PC-3 (cell line): ENCODE results near the gene PTPN14. TPM values are rescaled to one million over a fixed set of nuclear protein-coding genes. Genes with fewer than 3 reads are reported as not detected.

Experiments used
- ATAC-seq: fragments of 200-7000 bp; cut with Tn5 transposase; 2 replicates; pipeline ENCODE4 v1.9.1; 2020; ENCODE audit warnings: mild to moderate bottlenecking, moderate library complexity
- BruUV-seq: library from RNA; stranded (reverse); fragments of 400-500 nt; replicated peaks from 2 replicates; lab custom pipeline; 2021; lab: Mats Ljungman, UMichigan
- CTCF ChIA-PET: fragments of 300-600 bp; sonication (Branson Sonifier 250); formaldehyde crosslinking; loops from one replicate; lab custom pipeline; 2022; ENCODE audit warnings: antibody characterized with exemption; lab: Charles Lee
- POLR2A ChIA-PET: fragments of 300-600 bp; sonication (Branson Sonifier 250); formaldehyde crosslinking; loops from one replicate; lab custom pipeline; 2022; ENCODE audit warnings: antibody characterized with exemption; ENCODE audit not compliant: unreplicated experiment; lab: Charles Lee
- DNase-seq: peaks from one replicate; pipeline ENCODE4 v3.0.0-alpha.2; 2015
- H2AFZ ChIP-seq: fragments of 300-600 bp; sonication (generic); 2 replicates; pipeline ENCODE4 v1.6.0; 2016; ENCODE audit warnings: antibody characterized with exemption, low read length
- H3F3A ChIP-seq: fragments of 300-600 bp; sonication (generic); one replicate; pipeline ENCODE4 v1.6.0; 2017; ENCODE audit warnings: antibody characterized with exemption, low read length, control low read depth, mild to moderate bottlenecking; ENCODE audit not compliant: unreplicated experiment
- H3K27ac ChIP-seq: fragments of 300-600 bp; sonication (generic); 2 replicates; pipeline ENCODE4 v1.5.1; 2016; ENCODE audit warnings: mild to moderate bottlenecking, low read length
- H3K27me3 ChIP-seq: fragments of 300-600 bp; sonication (generic); 2 replicates; pipeline ENCODE4 v1.6.1; 2016; ENCODE audit warnings: low read length, mixed read lengths
- H3K36me3 ChIP-seq: fragments of 300-600 bp; sonication (generic); 2 replicates; pipeline ENCODE4 v1.6.1; 2016; ENCODE audit warnings: low read depth, mixed run types, low read length, mixed read lengths
- H3K4me1 ChIP-seq: fragments of 300-600 bp; sonication (generic); 2 replicates; pipeline ENCODE4 v1.5.1; 2016; ENCODE audit warnings: low read length; ENCODE audit not compliant: insufficient read depth
- H3K4me2 ChIP-seq: fragments of 300-600 bp; sonication (generic); 2 replicates; pipeline ENCODE4 v1.6.0; 2016; ENCODE audit warnings: low read length
- H3K4me3 ChIP-seq: fragments of 300-600 bp; sonication (generic); 2 replicates; pipeline ENCODE4 v1.5.1; 2016; ENCODE audit warnings: mild to moderate bottlenecking, low read length, mixed read lengths
- H3K79me2 ChIP-seq: fragments of 300-600 bp; sonication (generic); 2 replicates; pipeline ENCODE4 v1.6.1; 2017; ENCODE audit warnings: low read length, mixed read lengths
- H3K9ac ChIP-seq: fragments of 300-600 bp; sonication (generic); 2 replicates; pipeline ENCODE4 v1.6.0; 2016; ENCODE audit warnings: mild to moderate bottlenecking, low read length
- H3K9me2 ChIP-seq: fragments of 300-600 bp; sonication (generic); replicated peaks from 2 replicates; pipeline ENCODE4 v1.6.1; 2016; ENCODE audit warnings: mixed run types, low read length, mixed read lengths
- H3K9me3 ChIP-seq: fragments of 300-600 bp; sonication (generic); 2 replicates; pipeline ENCODE4 v1.6.1; 2016; ENCODE audit warnings: low read length, mixed read lengths
- H4K20me1 ChIP-seq: fragments of 300-600 bp; sonication (generic); 2 replicates; pipeline ENCODE4 v1.6.1; 2016; ENCODE audit warnings: low read length, mixed read lengths
- EZH2 ChIP-seq: fragments of 300-600 bp; sonication (generic); IDR thresholded peaks from one replicate; pipeline ENCODE4 v1.6.1; 2017; ENCODE audit warnings: antibody characterized with exemption, mild to moderate bottlenecking, low read length; ENCODE audit not compliant: unreplicated experiment
- EZH2phosphoT487 ChIP-seq: fragments of 300-600 bp; sonication (generic); IDR thresholded peaks from 2 replicates; pipeline ENCODE4 v1.6.1; 2018; ENCODE audit warnings: mild to moderate bottlenecking, antibody characterized with exemption, low read length, borderline replicate concordance
- intact Hi-C: fragments of 100-400 bp; cut with micrococcal nuclease; formaldehyde crosslinking; loops from 2 replicates; pipeline ENCODE4 v1.9.0; 2023
- total RNA-seq: library from RNA; depleted of rRNA; stranded (reverse); fragments of >200 nt; gene quantifications from 2 replicates; pipeline ENCODE4 v1.2.3, GENCODE V29; 2014
- TF ChIP-seq, protein P1 (sequence below): fragments of 300-600 bp; sonication (generic); conservative IDR thresholded peaks from 2 replicates; pipeline ENCODE4 v1.5.1; 2017; ENCODE audit warnings: antibody characterized with exemption, low read depth, mild to moderate bottlenecking, low read length

The PTPN14 gene
- total RNA-seq, 1 experiment from 2014 or later: 12.6 TPM

DNA sequence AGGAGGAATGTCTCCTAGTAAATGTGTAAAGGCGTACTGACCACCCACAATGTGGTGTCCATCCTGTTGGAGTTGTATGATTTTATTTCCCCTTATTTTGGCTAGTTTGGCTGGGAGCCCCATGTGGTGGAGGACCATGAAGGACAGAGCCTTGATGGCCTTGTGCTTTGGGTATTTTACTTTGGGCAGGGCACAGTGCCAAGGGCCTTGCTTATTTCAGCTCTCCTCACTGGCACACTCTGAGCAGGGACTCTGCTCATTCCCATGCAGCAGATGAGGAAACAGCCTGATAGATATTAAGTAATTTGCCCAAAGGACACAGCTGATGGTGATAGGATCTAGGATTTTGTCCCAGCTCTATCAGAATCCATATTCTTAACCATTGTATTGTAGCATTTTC lies 220.2 kb downstream of the PTPN14 start:
- H3K4me3 ChIP-seq: no peak overlapping the region
- peaks cover 4% of the 10 kb centered on the region for H3K4me1 ChIP-seq
- TF ChIP-seq EZH2: no peak
- TF ChIP-seq, protein P1, sequence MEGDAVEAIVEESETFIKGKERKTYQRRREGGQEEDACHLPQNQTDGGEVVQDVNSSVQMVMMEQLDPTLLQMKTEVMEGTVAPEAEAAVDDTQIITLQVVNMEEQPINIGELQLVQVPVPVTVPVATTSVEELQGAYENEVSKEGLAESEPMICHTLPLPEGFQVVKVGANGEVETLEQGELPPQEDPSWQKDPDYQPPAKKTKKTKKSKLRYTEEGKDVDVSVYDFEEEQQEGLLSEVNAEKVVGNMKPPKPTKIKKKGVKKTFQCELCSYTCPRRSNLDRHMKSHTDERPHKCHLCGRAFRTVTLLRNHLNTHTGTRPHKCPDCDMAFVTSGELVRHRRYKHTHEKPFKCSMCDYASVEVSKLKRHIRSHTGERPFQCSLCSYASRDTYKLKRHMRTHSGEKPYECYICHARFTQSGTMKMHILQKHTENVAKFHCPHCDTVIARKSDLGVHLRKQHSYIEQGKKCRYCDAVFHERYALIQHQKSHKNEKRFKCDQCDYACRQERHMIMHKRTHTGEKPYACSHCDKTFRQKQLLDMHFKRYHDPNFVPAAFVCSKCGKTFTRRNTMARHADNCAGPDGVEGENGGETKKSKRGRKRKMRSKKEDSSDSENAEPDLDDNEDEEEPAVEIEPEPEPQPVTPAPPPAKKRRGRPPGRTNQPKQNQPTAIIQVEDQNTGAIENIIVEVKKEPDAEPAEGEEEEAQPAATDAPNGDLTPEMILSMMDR: no peak
- TF ChIP-seq EZH2phosphoT487: no peak
- no peak overlapping the region for H3K27ac ChIP-seq
- H2AFZ ChIP-seq: no peak overlapping the region
- H3K4me2 ChIP-seq: no peak overlapping the region
- no peaks in the 10 kb centered on the region for H3K9me2 ChIP-seq
- peaks cover 16% of the 10 kb centered on the region; the same call in 1 of the 2 replicates for H3K36me3 ChIP-seq
- DNase-seq (no peak), ATAC-seq (no peak)
- no peaks in the 10 kb centered on the region for H3K9me3 ChIP-seq
- no peaks in the 10 kb centered on the region for H4K20me1 ChIP-seq
- ChIA-PET POLR2A (interaction anchor here (1.0 kb wide), 1 partner anchor 220 kb away, joined by 7 read pairs; the partner anchor contains the start of gene PTPN14), CTCF (interaction anchor here (0.6 to 3.3 kb wide), 20 partner anchors 14 to 1195 kb away, joined by 3 to 46 read pairs (median 4); no protein-coding TSS in a partner anchor)
- no peak overlapping the region for H3K9ac ChIP-seq
- intact Hi-C loops: loop anchor here (5.0 kb wide), 1 partner anchor 221 kb away; the partner anchor contains the start of gene PTPN14
- no peaks in the 10 kb centered on the region for H3K27me3 ChIP-seq
- no TSS peak for BruUV-seq
- no peaks in the 10 kb centered on the region for H3K79me2 ChIP-seq
- H3F3A ChIP-seq: no peaks in the 10 kb centered on the region

DNA sequence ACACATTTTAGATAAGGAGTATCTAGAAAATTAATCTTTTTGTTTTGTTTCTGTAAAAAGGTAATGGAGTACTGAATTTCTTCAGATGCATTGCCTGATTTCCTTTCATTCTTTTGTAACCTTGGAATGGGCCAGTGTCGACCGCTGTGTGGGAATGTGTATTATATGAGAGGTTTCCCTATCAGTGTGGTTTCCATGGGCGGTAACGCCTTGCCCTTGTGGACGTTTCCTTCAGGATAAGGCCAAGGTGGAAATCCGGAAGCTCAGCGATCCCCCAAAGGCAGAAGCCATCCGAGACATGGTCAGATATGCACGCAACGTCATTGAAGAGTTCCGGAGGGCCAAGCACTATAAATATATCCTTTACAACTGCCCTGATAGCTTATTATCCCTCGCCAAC lies 220.7 kb downstream of the PTPN14 start:
- Histone ChIP-seq H3K9ac (no peak overlapping the region), H4K20me1 (no peaks in the 10 kb centered on the region), H3K9me3 (no peaks in the 10 kb centered on the region), H3K4me3 (no peak overlapping the region), H3K27me3 (no peaks in the 10 kb centered on the region), H2AFZ (no peak overlapping the region), H3K79me2 (no peaks in the 10 kb centered on the region), H3K4me2 (no peak overlapping the region), H3K36me3 (peaks cover 16% of the 10 kb centered on the region; the same call in 1 of the 2 replicates), H3K9me2 (no peaks in the 10 kb centered on the region), H3K4me1 (peaks cover 4% of the 10 kb centered on the region), H3F3A (no peaks in the 10 kb centered on the region), H3K27ac (no peak overlapping the region)
- no peak for TF ChIP-seq EZH2
- intact Hi-C loops: loop anchor here (5.0 kb wide), 1 partner anchor 222 kb away; the partner anchor contains the start of gene PTPN14
- BruUV-seq: no TSS peak
- POLR2A ChIA-PET: no interaction called here
- no peak for ATAC-seq
- CTCF ChIA-PET: interaction anchor here (0.5 to 4.1 kb wide), 3 partner anchors 117 to 257 kb away, joined by 3 to 53 read pairs (median 36); no protein-coding TSS in a partner anchor
- no peak for DNase-seq

DNA sequence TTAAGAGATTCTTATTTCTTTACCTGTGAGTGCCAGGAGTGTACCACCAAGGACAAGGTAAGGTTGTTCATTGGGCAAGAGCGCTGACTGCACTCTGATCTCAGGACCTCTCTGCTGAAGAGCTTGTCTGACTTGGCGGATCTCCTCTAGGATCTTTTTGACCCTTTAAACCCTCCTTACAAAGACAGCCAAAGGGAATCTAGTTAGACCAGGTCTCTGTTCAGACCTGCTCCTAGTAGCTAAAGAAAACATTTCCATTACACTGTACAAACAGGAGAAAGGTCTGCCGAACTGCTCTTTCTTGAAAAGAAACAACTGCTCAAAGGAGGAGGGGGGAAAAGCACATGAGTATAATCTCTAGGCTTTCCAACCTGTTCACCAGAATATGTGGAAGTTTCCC lies 221.2 kb downstream of the PTPN14 start:
- Histone ChIP-seq H4K20me1 (no peaks in the 10 kb centered on the region), H3K4me2 (no peak overlapping the region), H3K9ac (no peak overlapping the region), H3K4me3 (no peak overlapping the region), H3K4me1 (peaks cover 4% of the 10 kb centered on the region), H3K79me2 (no peaks in the 10 kb centered on the region), H3K9me3 (no peaks in the 10 kb centered on the region), H2AFZ (no peak overlapping the region), H3K9me2 (no peaks in the 10 kb centered on the region), H3K36me3 (peaks cover 16% of the 10 kb centered on the region; the same call in 1 of the 2 replicates), H3K27ac (no peak overlapping the region), H3F3A (no peaks in the 10 kb centered on the region), H3K27me3 (no peaks in the 10 kb centered on the region)
- DNase-seq: no peak
- no peak for TF ChIP-seq EZH2phosphoT487
- CTCF ChIA-PET: interaction anchor here (0.5 to 4.1 kb wide), 2 partner anchors 116 to 257 kb away, joined by 3 to 53 read pairs; no protein-coding TSS in a partner anchor
- intact Hi-C loops: loop anchor here (5.0 kb wide), 1 partner anchor 222 kb away; the partner anchor contains the start of gene PTPN14
- no peak for ATAC-seq
- POLR2A ChIA-PET: no interaction called here
- BruUV-seq: no TSS peak
